ENCODE results near the gene TMPRSS7. TPM values are rescaled to one million over a fixed set of nuclear protein-coding genes. Genes with fewer than 3 reads are reported as not detected.

The TMPRSS7 gene
- total and polyA plus RNA-seq, 10 donors = not detected

GRCh38 chr3:112096176-112096575, 61.6 kb downstream of the TMPRSS7 start:
- 84 to 90% (median 87%) methylated on average over 2 of the region's 2 CpGs for WGBS, 5 donors
- Histone ChIP-seq H3K27ac (no peak overlapping the region), H3K4me1 (peaks cover 0 to 17% (median 5%) of the 10 kb centered on the region in 6 donors), H3K36me3 (no peaks in the 10 kb centered on the region), H3K4me3 (no peak overlapping the region), H3K27me3 (replicated peaks in 1 of 7) (no peaks in the 10 kb centered on the region), H3K9me3 (no peaks in the 10 kb centered on the region)
- no peak for DNase-seq
- intact Hi-C loops (cut with DNase I; ENCODE audit: low total_unique reads) = no loop called here
- TF ChIP-seq POLR2A (IDR thresholded peaks at IDR 0.05) = no peak
- TF ChIP-seq POLR2AphosphoS5 (IDR thresholded peaks at IDR 0.05) = no peak
- TF ChIP-seq CTCF (IDR thresholded peaks at IDR 0.05 in 8 of 11, conservative IDR thresholded peaks at IDR 0.05 in 3 of 11) = no peak

GRCh38 chr3:112097378-112097777, 62.8 kb downstream of the TMPRSS7 start:
- Histone ChIP-seq H3K27me3 (replicated peaks in 1 of 7) (no peaks in the 10 kb centered on the region), H3K9me3 (no peaks in the 10 kb centered on the region), H3K27ac (no peak overlapping the region), H3K36me3 (no peaks in the 10 kb centered on the region), H3K4me1 (peaks cover 0 to 11% (median 3%) of the 10 kb centered on the region in 6 donors), H3K4me3 (no peak overlapping the region)
- intact Hi-C loops (cut with DNase I; ENCODE audit: low total_unique reads) = no loop called here
- DNase-seq = no peak
- TF ChIP-seq CTCF (IDR thresholded peaks at IDR 0.05 in 8 of 11, conservative IDR thresholded peaks at IDR 0.05 in 3 of 11) (no peak), POLR2AphosphoS5 (IDR thresholded peaks at IDR 0.05) (no peak), POLR2A (IDR thresholded peaks at IDR 0.05) (no peak)
- 31 to 39% (median 32%) methylated on average over 4 of the region's 4 CpGs for WGBS, 5 donors

GRCh38 chr3:112101916-112102315, 67.4 kb downstream of the TMPRSS7 start:
- Histone ChIP-seq H3K36me3 (no peaks in the 10 kb centered on the region), H3K4me1 (no peaks in the 10 kb centered on the region)

GRCh38 chr3:112104774-112105173, 70.2 kb downstream of the TMPRSS7 start:
- Histone ChIP-seq H3K27ac (no peak overlapping the region), H3K36me3 (no peaks in the 10 kb centered on the region), H3K9me3 (no peaks in the 10 kb centered on the region), H3K4me1 (no peaks in the 10 kb centered on the region), H3K27me3 (replicated peaks in 1 of 7) (no peaks in the 10 kb centered on the region), H3K4me3 (no peak overlapping the region)
- intact Hi-C loops (cut with DNase I; ENCODE audit: low total_unique reads) = loop anchor here (10.0 kb wide), 1 partner anchor 410 kb away; no protein-coding TSS in a partner anchor
- WGBS, 5 donors = 72 to 83% (median 78%) methylated on average over 2 of the region's 2 CpGs
- DNase-seq = no peak
- TF ChIP-seq CTCF (IDR thresholded peaks at IDR 0.05 in 8 of 11, conservative IDR thresholded peaks at IDR 0.05 in 3 of 11) (no peak), POLR2AphosphoS5 (IDR thresholded peaks at IDR 0.05) (no peak), POLR2A (IDR thresholded peaks at IDR 0.05) (no peak)

More at GRCh38 chr3:112101916-112102315, 67.4 kb downstream of the TMPRSS7 start:
- DNase-seq = no peak
- TF ChIP-seq POLR2AphosphoS5 (IDR thresholded peaks at IDR 0.05) (no peak), POLR2A (IDR thresholded peaks at IDR 0.05) (no peak), CTCF (IDR thresholded peaks at IDR 0.05 in 8 of 11, conservative IDR thresholded peaks at IDR 0.05 in 3 of 11) (no peak)
- WGBS, 5 donors = 87 to 92% (median 90%) methylated on average over 2 of the region's 2 CpGs
- Histone ChIP-seq H3K4me3 (no peak overlapping the region), H3K27me3 (replicated peaks in 1 of 7) (no peaks in the 10 kb centered on the region), H3K9me3 (no peaks in the 10 kb centered on the region), H3K27ac (no peak overlapping the region)
- intact Hi-C loops (cut with DNase I; ENCODE audit: low total_unique reads) = loop anchor here (10.0 kb wide), 1 partner anchor 413 kb away; no protein-coding TSS in a partner anchor
